Fibroblast of lung (primary cell): Measurements from ENCODE around the gene SEC23IP.

Experiments
- EZH2 ChIP-seq: IDR thresholded peaks from 2 replicates; pipeline ENCODE4 v1.5.1; 2012; ENCODE audit warnings: low read length, control low read depth, mild to moderate bottlenecking; ENCODE audit errors: missing control alignments
- TF ChIP-seq, protein P1 (sequence below), 2 donors: IDR thresholded peaks in 1 of 2; conservative IDR thresholded peaks in 1 of 2; 1 replicate in 1 of 2; 2 replicates in 1 of 2; pipeline ENCODE4 v1.5.1; 2011 to 2012; ENCODE audit warnings: low read length in 2 of 2, control low read depth in 1 of 2, inconsistent platforms in 1 of 2, low read depth in 1 of 2, mild to moderate bottlenecking in 1 of 2

DNA sequence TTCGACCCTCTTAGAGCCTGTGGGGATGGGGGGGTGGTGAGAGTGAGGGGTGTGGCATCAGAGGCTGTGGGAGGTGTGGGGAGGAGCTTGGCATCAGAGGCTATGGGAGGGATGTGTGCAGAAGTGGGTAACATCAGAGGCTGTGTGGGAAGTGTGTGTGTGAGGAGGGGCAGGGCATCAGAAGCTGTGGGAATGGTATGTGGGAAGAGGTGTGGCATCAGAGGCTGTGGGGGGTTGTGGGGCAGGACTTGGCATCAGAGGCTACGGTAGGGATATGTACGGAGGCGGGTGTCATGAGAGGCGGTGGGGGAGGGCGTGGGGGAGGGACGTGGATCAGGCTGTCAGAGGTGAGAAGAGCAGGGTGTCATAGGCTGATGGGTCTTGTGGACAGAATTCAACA is 97.4 kb downstream of the SEC23IP start:
- TF ChIP-seq, protein P1, sequence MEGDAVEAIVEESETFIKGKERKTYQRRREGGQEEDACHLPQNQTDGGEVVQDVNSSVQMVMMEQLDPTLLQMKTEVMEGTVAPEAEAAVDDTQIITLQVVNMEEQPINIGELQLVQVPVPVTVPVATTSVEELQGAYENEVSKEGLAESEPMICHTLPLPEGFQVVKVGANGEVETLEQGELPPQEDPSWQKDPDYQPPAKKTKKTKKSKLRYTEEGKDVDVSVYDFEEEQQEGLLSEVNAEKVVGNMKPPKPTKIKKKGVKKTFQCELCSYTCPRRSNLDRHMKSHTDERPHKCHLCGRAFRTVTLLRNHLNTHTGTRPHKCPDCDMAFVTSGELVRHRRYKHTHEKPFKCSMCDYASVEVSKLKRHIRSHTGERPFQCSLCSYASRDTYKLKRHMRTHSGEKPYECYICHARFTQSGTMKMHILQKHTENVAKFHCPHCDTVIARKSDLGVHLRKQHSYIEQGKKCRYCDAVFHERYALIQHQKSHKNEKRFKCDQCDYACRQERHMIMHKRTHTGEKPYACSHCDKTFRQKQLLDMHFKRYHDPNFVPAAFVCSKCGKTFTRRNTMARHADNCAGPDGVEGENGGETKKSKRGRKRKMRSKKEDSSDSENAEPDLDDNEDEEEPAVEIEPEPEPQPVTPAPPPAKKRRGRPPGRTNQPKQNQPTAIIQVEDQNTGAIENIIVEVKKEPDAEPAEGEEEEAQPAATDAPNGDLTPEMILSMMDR (conservative IDR thresholded peaks at IDR 0.05 in 1 of 2, IDR thresholded peaks at IDR 0.05 in 1 of 2; ENCODE audit: low read depth in 1 of 2, low read length in 2 of 2) = no peak
- TF ChIP-seq EZH2 = no peak
